Measurements from ENCODE around the gene COX6A1.

The COX6A1 gene

GRCh38 chr12:120399531-120399930 is 38.4 kb upstream of the COX6A1 start:
- H3K27me3 ChIP-seq (replicated peaks; ENCODE audit: control insufficient read depth, insufficient read depth, low read length): no peaks in the 10 kb centered on the region; the same call in 1 of the 2 replicates
- no peak overlapping the region for H3K4me3 ChIP-seq (replicated peaks; ENCODE audit: low read depth, low read length)
- no peak for DNase-seq (ENCODE audit: extremely low read depth, insufficient read length)
- TF ChIP-seq CTCF (IDR thresholded peaks at IDR 0.05; ENCODE audit: insufficient read depth, low read length, poor library complexity, severe bottlenecking): no peak
- H3K36me3 ChIP-seq (ENCODE audit: control insufficient read depth, insufficient read depth, low read length): no peaks in the 10 kb centered on the region

DNA sequence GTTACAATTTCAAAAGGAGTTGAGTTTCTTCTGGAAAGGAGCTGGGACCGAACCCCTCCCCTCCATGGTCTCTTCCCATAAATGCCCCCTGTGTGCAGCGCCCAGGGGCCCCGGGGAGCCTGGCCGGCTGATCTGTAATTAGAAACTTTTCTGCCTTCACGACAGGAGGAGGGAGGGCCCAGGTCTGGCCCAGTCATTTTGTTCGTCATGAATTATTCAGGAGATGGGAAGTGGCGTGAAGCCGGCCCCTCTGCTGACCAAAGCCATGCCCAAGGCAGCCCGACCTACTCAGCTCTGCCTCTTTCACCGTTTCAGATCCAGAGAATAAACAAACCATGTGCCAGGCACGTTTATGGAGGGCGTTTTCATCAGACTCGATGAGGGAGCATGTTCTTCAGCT is 35.7 kb upstream of the COX6A1 start:
- DNase-seq (ENCODE audit: extremely low read depth, insufficient read length): no peak
- no peak for TF ChIP-seq CTCF (IDR thresholded peaks at IDR 0.05; ENCODE audit: insufficient read depth, low read length, poor library complexity, severe bottlenecking)
- no peaks in the 10 kb centered on the region; the same call in 1 of the 2 replicates for H3K27me3 ChIP-seq (replicated peaks; ENCODE audit: control insufficient read depth, insufficient read depth, low read length)
- H3K36me3 ChIP-seq (ENCODE audit: control insufficient read depth, insufficient read depth, low read length): no peaks in the 10 kb centered on the region
- no peak overlapping the region for H3K4me3 ChIP-seq (replicated peaks; ENCODE audit: low read depth, low read length)

GRCh38 chr12:120403869-120404268 is 34.0 kb upstream of the COX6A1 start:
- Histone ChIP-seq H3K36me3 (ENCODE audit: control insufficient read depth, insufficient read depth, low read length) (no peaks in the 10 kb centered on the region), H3K27me3 (replicated peaks; ENCODE audit: control insufficient read depth, insufficient read depth, low read length) (no peaks in the 10 kb centered on the region; the same call in 1 of the 2 replicates), H3K4me3 (replicated peaks; ENCODE audit: low read depth, low read length) (no peak overlapping the region)
- DNase-seq (ENCODE audit: extremely low read depth, insufficient read length): no peak
- no peak for TF ChIP-seq CTCF (IDR thresholded peaks at IDR 0.05; ENCODE audit: insufficient read depth, low read length, poor library complexity, severe bottlenecking)

DNA sequence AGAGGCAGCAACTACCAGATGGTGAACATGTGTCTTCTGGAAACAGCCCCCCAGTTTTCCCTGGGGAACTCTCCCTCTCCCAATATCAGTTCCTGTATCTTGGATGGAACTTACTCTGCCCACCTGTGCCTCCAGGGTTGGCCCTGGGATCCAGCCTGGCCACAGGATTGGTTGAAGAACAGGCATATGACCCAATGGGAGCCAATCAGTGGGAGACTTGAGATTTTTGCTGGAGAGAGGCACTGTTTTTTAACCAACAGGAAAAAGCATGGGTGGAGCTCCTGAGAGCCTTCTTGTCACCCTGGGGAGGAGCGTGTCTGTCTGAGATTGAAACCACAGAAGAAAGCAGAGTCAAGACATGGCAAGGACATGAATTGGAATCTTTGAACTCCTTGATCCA is 33.6 kb upstream of the COX6A1 start:
- Histone ChIP-seq H3K27me3 (replicated peaks; ENCODE audit: control insufficient read depth, insufficient read depth, low read length) (no peaks in the 10 kb centered on the region; the same call in 1 of the 2 replicates), H3K36me3 (ENCODE audit: control insufficient read depth, insufficient read depth, low read length) (no peaks in the 10 kb centered on the region), H3K4me3 (replicated peaks; ENCODE audit: low read depth, low read length) (no peak overlapping the region)
- DNase-seq (ENCODE audit: extremely low read depth, insufficient read length): no peak
- TF ChIP-seq CTCF (IDR thresholded peaks at IDR 0.05; ENCODE audit: insufficient read depth, low read length, poor library complexity, severe bottlenecking): no peak

DNA sequence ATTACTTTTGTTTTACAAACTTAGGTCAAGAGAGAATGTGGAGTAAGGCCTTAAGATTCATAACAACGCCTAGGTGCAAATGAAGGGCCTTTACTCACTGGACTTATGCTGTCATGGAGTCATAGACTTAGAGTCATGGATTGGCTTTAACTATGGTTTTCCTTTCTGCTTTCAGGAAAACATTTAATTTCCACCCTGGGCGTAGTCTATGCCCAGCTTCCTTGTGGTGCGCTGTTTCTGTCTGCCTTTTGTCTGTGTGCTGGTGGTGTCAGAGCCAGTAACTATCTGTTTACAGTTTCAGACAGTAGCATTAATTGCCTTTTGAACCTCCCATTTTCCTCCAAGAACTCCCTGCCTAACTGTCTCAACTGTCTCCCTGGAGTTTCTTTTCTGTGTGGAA is 31.8 kb upstream of the COX6A1 start:
- DNase-seq (ENCODE audit: extremely low read depth, insufficient read length): no peak
- Histone ChIP-seq H3K36me3 (ENCODE audit: control insufficient read depth, insufficient read depth, low read length) (no peaks in the 10 kb centered on the region), H3K27me3 (replicated peaks; ENCODE audit: control insufficient read depth, insufficient read depth, low read length) (no peaks in the 10 kb centered on the region; the same call in 1 of the 2 replicates), H3K4me3 (replicated peaks; ENCODE audit: low read depth, low read length) (no peak overlapping the region)
- TF ChIP-seq CTCF (IDR thresholded peaks at IDR 0.05; ENCODE audit: insufficient read depth, low read length, poor library complexity, severe bottlenecking): no peak

DNA sequence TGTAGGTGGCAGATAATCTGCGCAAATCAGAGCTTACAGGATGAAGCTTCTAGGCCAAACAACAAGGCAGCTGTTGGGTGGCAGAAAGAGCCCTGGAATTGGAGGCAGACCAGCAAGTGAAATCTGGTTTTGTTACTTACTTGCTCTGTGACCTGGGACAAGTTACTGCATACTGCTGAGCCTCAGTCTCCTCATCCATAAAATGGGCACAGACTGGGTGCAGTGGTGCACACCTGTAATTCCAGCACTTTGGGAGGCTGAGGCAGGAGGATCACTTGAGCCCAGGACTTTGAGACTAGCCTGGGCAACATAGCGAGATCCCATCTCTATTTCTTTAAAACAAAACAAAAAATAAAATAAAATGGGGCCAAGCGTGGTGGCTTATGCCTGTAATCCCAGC is 31.4 kb upstream of the COX6A1 start:
- no peak overlapping the region for H3K4me3 ChIP-seq (replicated peaks; ENCODE audit: low read depth, low read length)
- H3K27me3 ChIP-seq (replicated peaks; ENCODE audit: control insufficient read depth, insufficient read depth, low read length): no peaks in the 10 kb centered on the region; the same call in 1 of the 2 replicates
- TF ChIP-seq CTCF (IDR thresholded peaks at IDR 0.05; ENCODE audit: insufficient read depth, low read length, poor library complexity, severe bottlenecking): no peak
- no peaks in the 10 kb centered on the region for H3K36me3 ChIP-seq (ENCODE audit: control insufficient read depth, insufficient read depth, low read length)
- no peak for DNase-seq (ENCODE audit: extremely low read depth, insufficient read length)
